ENCODE measurements around the gene FADS6.

FADS6 gene

DNA sequence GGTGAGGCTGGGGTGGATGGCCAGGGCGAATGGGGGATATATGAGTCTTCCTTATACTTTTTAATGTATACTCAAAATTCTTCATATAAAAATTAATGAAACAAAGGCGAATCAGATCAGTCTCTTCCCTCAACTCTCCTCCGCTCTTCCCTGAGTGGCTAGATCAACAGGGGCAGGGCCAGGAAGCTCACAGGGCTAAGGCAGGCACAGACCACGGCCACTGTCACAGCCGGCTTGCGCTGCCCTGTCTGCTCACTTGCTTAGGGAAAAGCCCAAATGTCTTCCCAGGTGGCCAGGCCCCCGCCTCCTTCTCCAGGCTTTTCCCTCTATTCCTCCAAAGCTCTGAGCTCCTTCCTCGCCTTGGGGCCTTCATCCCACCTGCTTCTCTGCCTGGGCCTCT, 39.8 kb downstream of the FADS6 start:
- DNase-seq (ENCODE audit: low read depth), result no peak

- no peak for DNase-seq (ENCODE audit: low read depth)
These were observed 40.4 kb downstream of the FADS6 start for GRCh38 chr17:74853048-74853397.

- no peak for DNase-seq (ENCODE audit: low read depth)
These were observed 41.0 kb downstream of the FADS6 start for GRCh38 chr17:74852237-74853047.

DNA sequence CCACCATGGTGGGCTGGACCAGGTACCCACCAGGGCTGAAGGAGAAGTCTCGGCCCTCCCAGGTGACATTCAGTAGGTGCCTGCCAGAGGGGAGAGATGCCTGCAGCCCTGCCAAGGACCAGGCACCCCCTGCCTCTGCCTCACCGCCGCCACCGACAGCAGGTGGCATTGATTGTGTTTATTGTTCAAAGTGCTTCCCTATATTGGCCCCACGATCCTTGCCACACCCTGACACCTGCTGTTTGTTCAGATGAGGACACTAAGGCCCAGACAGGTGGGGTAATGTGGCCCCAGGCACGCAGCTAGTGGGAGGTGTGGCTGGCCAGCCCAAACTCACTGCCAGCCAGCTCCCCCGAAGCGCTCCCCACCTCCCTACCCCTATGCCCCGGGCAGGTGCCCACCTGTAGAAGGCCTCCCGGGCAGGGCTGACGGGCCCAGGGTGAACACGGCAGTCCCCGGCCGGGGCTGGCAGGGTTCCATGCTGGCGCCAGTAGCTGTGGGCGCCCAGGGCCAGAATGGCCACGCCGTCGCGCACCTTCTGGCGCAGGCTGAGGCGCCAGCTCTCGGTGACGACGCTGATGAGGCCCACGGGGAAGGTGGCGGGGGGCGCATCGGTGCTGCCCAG, 41.7 kb downstream of the FADS6 start:
- no peak for DNase-seq (ENCODE audit: low read depth)

DNA sequence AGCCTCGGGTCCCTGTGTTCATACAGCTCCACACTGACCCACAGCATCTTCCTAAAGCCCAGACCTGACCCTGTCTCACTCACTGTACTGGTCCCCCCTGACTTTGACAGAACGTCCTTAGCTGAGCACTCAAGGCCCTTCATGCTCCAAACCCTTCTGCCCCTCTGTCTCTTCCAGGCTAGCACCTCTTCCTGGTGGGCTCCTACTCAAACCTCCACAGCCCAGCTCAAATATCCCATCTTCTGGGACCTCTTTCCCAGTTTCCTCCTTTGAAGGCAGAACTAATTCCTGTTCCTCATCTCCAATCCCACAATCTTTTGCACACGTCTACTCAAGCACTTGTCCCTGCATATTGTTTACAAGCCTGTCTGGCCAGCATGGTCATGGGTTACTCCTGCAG, 42.5 kb downstream of the FADS6 start:
- no peak for DNase-seq (ENCODE audit: low read depth)

GRCh38 chr17:74850310-74850709, 43.1 kb downstream of the FADS6 start:
- no peak for DNase-seq (ENCODE audit: low read depth)

DNA sequence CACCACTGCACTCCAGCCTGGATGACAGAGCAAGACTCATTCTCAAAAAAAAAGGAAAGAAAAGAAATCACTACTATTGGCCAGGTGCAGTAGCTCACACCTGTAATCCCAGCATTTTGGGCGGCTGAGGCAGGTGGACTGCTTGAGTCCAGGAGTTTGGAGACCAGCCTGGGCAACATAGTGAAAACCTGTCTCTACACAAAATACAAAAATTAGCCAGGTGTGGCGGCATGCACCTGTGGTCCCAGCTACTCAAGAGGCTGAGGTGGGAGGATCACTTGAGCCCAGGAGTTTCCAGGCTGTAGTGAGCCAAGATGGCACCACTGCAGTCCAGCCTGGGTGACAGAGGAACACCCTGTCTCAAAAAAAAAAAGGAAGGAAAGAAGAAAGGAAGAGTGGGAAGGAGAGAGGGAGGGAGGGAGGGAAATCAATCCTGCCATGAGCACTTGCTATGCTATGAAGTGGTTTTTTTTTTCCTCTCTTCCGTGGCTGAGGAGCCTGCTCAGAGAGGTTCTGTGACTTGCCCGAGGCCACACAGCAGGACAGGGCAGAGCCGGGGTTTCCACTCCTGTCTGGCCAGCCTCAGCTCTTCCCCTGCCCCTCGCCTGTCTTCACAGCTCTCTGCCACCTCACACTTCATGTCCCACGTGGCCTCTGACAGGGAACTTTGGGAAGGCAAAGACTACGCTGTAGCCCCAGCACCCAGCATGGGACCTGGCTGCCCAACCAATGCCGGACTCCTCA, 44.6 kb downstream of the FADS6 start:
- DNase-seq (ENCODE audit: low read depth), result no peak

DNA sequence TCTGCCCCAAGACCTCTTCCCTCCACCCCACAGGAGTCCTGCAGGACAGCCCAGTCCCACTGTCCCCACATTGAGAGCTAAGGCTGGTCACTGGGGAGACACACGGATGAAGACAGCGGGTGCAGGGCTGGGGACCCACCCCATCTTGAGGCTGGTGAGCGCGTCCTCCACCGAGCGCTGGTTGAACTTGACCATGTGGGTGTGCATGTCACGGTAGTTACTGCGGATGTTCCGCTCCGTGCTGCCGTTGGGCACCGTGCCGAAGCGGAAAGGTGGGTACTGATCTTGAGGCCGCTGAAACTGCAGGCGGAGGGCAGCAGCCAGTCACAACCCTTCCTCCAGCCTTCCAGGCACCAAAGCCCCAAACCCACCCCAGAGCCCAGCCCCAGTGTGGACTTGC, 46.8 kb downstream of the FADS6 start:
- no peak for DNase-seq (ENCODE audit: low read depth)

GRCh38 chr17:74843352-74843627, 50.1 kb downstream of the FADS6 start:
- no peak for DNase-seq (ENCODE audit: low read depth)

GRCh38 chr17:74842599-74843351, 50.7 kb downstream of the FADS6 start:
- no peak for DNase-seq (ENCODE audit: low read depth)

DNA sequence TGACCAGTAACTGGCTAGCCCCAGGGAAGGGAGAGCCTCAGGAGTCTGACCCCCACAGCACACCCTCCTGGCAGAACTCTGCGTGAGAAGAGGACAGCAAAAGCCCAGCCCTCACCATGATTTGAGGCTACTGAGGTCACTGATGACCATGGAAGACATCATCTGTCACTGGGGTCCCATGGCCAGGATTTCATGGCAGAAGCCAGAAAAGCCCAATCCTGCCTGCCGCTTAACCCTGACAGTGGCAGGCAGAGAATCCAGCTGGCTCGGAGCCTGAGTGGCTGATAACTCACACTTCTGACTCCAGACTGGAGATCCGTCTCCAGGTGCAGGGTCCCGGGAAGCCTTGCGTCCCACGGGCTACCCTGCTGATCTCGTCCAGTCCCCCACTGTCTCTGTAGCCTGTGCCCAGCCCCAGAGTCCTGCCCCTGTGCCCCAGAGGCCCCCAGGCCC, 51.3 kb downstream of the FADS6 start:
- DNase-seq (ENCODE audit: low read depth), result no peak

DNA sequence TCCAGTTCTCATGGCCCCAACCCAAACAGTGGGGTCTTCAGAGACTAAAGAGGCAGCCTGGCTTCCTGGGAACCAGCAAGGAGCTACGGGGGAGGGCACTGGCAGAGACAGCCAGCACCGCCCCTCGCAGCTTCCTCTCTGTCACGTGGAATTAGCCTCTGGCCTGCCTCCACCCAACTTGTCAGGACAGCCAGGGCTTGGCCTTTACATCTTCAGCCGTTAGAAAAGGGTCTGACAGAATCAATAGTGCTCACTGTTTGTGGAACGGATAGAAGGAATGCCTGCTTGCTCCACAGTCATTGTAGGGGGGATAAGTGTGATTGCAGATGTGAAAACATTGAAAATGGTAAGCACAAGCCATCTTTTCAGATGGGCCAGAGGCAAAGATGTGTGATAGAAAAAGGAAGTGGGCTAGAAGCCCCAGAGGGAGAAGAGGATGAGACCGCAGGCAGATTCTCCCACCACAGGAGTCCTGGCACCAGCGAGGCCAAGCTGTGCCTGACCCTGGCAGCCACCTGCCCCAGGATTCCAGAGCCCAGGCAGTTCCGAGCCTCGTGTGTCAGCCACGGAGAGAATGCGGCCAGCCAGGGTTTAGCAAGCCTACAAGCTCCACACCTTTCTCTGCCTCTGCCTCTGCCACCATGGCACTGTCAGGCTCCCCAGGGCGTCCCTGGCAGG, 52.3 kb downstream of the FADS6 start:
- DNase-seq (ENCODE audit: low read depth), result no peak

- DNase-seq (ENCODE audit: low read depth), result no peak
These were observed 53.2 kb downstream of the FADS6 start for GRCh38 chr17:74839990-74840852.

- DNase-seq (ENCODE audit: low read depth), result no peak
These were observed 55.2 kb downstream of the FADS6 start for GRCh38 chr17:74838274-74838673.

DNA sequence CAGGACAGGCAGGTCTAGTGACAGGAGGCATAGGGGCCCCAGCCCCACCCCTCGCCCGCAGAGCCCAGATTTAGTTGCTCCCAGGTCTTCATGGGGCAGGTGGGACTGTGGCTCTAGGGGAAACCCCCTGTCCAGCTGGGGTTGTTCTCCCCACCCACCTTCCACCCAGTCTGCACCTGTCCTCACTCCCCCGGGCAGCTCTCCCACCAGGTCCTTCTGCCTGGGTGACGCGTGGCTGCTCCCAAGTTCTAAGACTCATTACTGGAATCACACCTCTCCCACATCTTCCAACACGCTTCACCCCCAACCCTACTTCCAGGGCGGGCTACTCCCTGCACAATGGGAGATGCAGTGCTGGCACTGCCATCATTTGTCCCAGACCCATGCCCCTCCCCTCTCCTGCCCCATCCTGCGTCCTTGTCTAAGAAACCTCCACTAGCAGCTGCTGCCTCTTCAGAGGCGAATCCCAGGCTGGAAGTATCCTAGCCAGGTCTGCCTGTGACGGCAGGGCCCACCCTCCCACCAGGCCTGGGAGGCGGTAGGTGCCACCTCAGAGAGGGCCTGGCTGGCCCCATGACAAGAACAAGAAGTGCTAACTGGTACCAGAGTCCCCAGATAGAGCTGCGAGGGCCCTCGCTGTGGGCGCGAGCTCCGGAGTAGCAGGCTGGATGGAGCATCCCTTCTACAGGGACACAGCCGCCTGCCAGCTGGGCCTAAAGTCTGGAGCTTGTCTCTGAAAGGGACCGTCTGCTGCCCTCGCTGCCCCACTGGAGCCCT, 56.6 kb downstream of the FADS6 start:
- DNase-seq (ENCODE audit: low read depth), result no peak

- DNase-seq (ENCODE audit: low read depth), result no peak
These were observed 57.2 kb downstream of the FADS6 start for GRCh38 chr17:74836191-74836590.

- DNase-seq (ENCODE audit: low read depth), result no peak
These were observed 59.7 kb downstream of the FADS6 start for GRCh38 chr17:74833501-74834377.

DNA sequence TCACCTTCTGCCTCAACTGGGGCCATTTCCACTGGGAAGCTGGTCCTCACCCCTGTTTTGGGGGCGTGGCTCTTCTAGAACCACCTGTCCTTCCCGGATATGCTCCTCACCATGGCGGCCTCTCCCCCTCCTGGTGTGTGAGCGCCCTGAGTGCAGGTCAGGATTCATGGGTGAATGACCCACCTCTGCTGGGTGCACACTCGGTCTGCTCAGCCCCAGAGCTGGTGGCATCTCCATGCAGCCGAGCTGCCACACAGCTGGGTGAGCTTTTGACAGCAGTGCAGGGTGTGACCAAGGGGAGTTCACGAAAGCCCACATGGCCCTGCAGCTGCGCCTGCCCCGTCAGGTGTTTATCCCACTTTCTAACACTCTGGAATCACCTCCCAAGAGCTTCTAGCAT, 61.0 kb downstream of the FADS6 start:
- no peak for DNase-seq (ENCODE audit: low read depth)

- no peak for DNase-seq (ENCODE audit: low read depth)
These were observed 61.8 kb downstream of the FADS6 start for GRCh38 chr17:74831444-74832146.

Measured in non-pigmented ciliary epithelial cell (primary cell).